GM21515 (cell line): Measurements from ENCODE around the gene UBN1.

Source experiments
- ATAC-seq: cut with Tn5 transposase; IDR thresholded peaks from one replicate; pipeline ENCODE4 v1.9.1; 2021; ENCODE audit not compliant: unreplicated experiment

UBN1 gene

DNA sequence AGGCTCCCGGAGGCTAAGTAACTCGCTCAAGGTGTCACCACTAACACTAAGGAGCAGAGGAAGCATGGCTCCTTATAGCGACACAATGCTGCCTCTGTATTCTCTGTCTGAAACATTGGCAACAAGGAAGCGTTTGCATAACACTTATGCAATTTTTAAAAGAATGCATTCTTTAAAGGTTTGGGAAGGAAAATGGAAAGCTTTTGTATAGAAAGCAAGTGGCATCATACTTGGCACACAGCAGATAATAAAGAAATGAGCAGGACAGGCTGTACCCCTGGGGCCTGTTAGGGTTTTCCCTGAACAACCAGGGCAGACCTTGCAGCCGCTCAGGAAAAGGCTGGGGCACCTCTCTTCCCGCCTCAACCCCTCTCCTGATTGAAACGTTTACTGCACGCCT, 52.8 kb downstream of the UBN1 start:
- no peak for ATAC-seq

DNA sequence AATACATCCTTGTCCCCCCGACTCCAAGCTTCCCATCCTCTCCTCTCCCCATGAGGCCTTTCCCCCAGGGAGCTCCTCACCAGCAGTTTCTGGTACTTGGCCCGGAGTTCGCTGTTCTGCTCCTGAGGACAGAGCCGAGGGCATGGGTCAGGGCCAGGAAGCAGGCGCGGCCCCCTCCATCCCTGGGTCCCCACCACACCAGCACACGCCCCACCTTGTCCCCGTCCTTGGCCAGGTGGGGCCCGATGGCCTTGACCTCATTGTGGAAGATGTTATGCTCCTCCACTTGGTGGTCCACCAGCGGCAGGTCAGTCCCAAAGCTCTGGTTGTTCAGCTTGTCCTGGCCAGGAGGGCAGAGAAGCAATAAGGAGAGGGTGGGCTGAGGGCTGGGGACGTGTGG, 53.5 kb downstream of the UBN1 start:
- ATAC-seq: no peak

DNA sequence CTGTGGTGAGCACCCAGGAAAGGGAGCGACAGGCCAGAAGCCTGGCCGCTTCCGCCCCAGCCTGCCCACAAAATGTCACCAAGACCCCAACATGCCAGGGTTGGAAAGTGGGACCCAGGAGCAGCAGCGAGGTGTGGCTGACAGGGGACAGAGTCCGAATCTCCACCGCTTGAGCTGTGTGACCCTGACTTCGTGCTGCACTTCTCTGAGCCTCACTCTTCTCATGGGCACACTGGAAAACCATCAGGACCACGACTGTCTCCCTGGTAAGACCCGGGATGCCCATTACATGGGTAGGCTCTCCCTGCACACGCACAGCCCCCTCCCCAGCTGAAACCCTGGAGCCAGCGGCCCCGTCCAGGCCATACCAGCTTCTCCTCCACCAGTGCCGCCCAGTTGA, 54.8 kb downstream of the UBN1 start:
- no peak for ATAC-seq

GRCh38 chr16:4904108-4904941, 57.0 kb downstream of the UBN1 start:
- ATAC-seq: no peak

DNA sequence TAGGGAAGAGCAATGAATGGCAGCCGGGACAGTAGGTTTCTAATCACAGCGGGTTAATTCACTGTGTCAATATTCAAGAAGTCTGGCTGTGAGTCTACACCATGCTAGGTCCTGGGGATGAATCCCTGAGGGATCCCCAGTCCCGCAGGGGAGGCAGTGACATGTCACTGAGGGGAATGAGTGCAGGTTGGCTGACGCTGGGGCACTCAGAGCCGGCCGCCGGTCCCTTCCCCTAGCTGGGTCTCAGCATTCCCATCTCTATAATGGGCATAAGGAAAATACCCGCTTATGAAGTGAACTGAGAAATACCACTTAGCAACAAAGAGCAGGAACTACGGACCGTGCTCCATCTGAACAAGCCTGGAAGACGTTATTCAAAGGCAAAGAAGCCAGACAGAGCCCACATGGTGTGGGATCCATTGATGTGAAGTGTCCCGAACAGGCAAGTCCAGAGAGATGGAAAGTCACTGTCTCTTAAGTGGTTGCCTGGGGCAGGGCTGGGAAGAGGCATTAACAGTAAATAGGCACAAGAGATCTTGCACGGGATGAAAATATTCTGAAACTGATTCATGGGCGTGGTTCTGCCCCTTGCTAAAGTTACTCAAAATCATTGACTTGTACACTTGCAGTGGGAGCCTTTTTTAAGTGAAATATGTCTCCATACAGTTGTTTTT, 57.8 kb downstream of the UBN1 start:
- no peak for ATAC-seq

DNA sequence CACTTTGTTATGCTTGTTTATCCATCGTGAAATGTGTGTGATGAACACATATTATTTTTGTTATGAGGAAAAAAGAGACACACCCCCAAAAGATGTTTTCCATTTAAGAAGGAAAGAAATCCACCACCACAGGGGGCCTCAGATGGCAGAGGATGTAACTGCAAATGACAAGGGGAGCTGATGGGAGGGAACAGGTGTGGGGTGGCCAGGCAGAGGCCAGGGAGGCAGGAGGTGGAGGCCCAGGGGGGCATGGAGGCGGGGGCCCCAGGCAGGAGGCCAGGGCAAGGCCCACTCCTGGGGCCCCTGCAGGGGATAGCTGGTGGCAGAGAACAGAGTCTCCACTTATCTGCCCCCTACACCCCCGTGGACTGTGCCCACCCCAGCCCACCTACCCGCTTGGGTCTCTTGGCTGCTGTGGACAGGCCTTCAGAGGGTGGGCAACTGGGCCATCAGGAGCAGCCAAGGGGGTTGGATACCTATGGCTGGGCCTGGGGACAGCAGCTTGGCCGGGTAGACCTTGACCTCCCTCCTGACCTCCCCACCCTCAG, 61.6 kb downstream of the UBN1 start:
- no peak for ATAC-seq

DNA sequence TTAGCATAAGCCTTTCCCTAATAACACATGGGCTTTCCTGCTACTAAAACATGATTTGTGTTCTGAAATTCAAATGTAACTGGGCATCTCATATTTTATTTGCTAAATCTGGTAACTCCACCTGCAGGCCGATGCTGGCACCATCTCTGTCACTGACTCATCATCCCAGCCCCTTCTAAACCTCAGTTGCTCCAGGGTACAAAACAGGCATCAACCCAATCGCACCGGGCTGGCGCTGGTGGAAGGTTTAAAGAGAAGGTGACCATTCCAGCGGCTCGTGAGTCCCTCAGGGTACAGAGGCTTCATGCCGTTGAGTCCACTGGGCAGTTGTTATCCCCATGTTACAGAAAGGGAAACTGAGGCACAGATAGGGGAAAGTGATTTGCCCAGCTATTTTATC, 62.5 kb downstream of the UBN1 start:
- ATAC-seq: no peak

- ATAC-seq: no peak
Measured at GRCh38 chr16:4910828-4911227, 63.5 kb downstream of the UBN1 start.

DNA sequence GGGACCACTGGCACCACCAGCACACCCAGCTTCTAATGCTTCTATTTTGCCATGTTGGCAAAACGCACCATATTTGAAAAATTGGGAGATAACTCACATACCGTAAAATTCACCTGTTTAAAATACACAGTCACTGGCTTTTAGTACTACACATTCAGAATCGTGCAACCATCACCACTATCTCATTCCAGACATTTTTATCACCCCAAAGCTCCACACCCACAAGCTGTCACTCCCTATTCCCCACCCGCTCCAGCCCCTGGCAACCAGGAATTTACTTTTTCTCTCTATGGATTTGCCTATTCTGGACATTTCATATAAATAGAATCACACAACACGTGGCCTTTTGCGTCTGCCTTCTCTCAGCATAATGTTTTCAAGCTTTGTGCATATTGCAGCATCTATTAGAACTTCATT, 64.7 kb downstream of the UBN1 start:
- no peak for ATAC-seq

DNA sequence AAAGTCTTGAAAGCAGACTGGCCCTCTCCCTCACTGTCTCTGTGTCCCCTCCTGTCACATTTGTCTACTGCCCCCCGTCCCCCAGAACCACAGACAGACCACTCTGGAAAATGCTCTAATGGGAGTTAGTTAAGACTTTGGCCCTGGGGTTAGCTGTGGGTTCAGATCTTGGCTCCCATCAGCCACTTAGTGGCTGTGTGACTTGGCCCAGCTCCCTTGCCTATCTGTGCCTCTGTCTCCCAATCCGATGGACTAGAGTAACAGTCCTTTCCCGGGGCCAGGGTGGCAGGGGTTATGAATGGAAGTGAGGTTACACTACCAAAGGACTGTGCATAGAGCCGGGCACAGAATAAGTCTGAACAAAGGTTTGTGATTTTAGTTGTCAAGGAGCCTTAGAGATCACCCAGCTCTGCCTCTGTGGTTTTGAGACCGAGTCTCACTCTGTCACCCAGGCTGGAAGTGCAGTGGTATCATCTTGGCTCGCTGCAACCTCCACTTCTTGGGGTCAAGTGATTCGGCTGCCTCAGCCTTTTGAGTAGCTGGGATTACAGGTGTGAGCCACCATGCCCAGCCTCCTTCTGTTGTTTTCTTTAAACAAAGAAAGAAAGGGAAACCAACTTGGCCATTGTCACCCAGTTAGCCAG, 66.0 kb downstream of the UBN1 start:
- ATAC-seq: no peak

- ATAC-seq: no peak
Measured at GRCh38 chr16:4913774-4914525, 66.7 kb downstream of the UBN1 start.

GRCh38 chr16:4914528-4915225, 67.4 kb downstream of the UBN1 start:
- ATAC-seq: no peak

DNA sequence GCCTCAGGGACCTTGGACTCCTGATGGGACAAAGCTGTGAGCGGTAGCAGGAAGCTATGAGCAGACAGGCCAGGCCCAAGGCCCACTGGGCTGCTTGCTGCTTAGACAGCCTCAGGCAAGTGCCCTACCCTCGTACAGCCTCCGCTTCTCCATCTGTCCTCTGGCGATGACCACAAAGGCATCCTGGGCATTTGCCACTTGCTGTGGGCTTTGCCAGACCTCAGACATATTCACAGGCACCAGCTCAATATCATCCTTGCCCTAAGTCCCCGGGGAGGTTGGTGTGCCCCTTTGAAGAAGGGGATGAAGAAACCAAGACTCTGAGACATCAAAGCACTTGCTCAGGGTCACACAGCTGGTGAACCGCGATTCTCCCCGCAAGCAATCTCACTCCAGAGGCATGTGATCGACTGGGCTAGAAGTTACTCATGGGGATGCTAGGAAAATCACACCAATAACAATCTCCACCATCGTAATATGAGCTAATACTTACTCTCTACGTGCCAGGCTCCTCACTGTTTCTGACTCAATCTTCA, 68.0 kb downstream of the UBN1 start:
- ATAC-seq: no peak

- ATAC-seq: no peak
Measured at GRCh38 chr16:4917117-4917516, 69.8 kb downstream of the UBN1 start.

DNA sequence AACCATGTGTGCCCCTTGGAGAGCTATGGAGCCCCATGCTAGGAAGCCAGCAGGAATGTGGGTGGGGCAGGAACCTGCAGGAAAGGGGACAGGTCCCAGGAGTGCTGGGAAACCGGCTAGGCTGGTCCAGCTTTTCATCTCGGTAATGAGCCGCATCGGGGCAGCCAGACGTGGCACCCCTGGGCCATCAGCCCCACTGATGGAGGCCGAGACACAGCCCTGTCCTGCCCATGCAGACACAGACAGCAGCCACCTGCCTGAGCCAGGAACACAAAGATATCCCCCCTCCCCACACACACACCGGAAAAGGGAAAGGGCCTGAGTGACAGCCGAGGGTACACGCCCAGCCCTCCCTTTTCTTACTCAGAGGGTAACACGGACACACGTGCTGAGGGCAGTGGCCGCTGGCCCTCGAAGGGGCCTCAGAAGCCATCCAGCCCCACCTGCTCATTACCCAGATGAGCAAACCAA, 71.5 kb downstream of the UBN1 start:
- no peak for ATAC-seq

DNA sequence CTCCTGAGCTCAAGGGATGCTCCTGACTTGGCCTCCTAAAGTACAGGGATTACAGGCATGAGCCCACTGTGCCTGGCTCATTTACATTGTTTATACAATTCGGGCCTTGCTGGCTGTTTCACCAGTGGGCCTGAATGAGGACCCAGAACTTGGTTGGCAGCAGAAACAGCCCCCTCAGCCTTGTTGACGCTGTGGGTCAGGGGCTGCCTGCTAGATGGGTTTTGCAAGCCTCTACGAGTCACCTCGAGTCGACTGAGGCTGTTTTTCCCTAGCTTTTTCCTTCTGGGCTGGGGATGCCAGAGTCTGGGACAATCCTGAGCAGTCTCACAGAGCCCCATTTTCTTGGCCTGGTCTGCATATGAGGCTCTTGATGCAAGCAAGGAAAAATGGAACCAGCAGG, 73.5 kb downstream of the UBN1 start:
- ATAC-seq: no peak

DNA sequence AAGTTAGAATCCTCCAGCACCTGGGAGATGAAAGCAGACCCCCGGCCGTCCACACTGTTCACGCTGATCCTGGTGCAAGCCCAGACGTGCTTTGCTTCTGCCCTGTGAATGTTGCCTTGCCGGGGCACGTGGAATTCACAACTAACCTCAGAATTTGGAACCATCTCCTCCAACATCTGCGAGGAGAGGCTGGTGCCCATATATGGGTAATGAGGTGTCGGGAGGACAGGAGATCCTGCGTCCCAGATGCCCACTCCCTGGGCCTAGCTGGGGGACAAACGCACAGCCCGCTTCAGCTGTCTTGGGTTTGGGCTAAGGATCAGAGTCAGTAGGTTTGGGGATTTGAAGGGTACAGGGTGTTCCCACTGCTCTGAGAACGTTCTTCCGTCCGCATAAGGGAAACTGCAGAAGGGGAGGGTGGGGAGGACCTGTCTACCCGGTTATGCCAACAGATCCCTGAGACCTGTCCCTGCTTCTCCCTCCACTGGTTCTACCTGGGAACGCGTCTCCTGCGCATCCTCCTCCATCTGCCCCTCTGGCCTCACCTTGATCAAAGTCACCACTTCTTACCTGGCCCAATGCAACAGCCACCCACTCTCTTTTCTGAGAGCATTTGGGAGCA, 75.6 kb downstream of the UBN1 start:
- no peak for ATAC-seq

DNA sequence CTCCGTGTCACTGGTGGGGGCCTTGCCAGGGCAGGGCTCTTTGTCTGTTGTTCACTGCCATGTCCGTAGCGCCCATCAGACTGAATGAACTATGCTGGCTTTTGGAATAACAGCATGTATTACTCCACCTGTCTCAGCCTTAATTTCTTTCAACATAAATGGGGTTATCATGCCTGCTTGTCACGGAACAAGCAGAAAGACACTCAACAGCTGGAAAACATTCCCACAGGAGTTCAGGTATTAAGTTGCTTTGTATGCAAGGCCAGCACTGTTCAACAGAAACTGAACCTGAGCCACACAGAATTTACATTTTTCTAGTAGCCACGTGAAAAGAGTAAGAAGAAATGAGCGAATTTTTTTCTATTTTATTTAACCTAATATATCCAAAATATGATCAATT, 76.6 kb downstream of the UBN1 start:
- ATAC-seq: no peak

DNA sequence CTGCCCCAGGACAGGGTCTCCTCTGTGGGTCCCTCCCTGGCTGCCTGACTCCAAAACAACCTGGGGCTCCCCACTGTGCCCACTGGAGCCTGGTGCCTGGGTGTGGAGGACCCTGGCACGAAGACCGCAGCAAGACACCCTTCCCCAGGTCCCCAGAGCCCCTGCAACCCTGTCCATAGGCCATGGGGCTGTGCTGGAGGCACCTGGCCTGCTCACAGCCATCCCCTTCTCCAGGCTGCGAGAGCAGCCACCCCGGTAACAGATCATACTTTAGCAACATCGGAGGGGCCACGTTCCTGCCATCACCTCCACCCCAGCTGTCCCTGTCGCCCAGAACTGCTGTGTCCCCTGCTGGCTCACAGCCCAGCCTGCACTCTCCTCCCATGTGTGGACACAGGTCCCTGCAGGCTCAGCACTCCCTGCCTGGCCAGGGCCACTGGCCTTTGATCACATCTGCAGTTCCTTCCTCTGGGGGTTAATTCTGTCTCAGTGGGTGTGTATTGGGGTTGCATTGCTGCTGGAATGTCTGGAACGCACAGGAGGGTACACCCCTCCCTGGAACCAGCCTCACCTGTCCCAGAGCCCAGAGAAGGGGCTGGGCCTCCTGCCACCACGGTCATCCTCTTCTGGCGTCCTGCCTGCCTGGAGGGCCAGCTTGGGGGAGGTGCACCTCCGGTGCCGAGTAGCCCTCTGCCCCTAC, 77.5 kb downstream of the UBN1 start:
- no peak for ATAC-seq
